B cell (primary cell): ENCODE results near the gene FANCI. TPM values are rescaled to one million over a fixed set of nuclear protein-coding genes. Genes with fewer than 3 reads are reported as not detected.

Experiments
- ATAC-seq: fragments of 200-7000 bp; cut with Tn5 transposase; one replicate; pipeline ENCODE4 v1.10.0; 2021; ENCODE audit warnings: low read depth, mild to moderate bottlenecking, moderate number of reproducible peaks, moderate library complexity
- CTCF ChIA-PET: fragments of 350-600 bp; sonication (Branson Sonifier 250); formaldehyde crosslinking; loops from one replicate; lab custom pipeline; 2021; ENCODE audit warnings: antibody characterized with exemption, inconsistent platforms; lab: Charles Lee
- POLR2A ChIA-PET: fragments of 350-600 bp; sonication (Branson Sonifier 250); formaldehyde crosslinking; loops from one replicate; lab custom pipeline; 2021; ENCODE audit warnings: antibody characterized with exemption; lab: Charles Lee
- DNase-seq: peaks from one replicate; pipeline ENCODE4 v3.0.0; 2013
- H2AFZ ChIP-seq: 2 replicates; pipeline ENCODE4 v1.6.1; 2012; ENCODE audit warnings: mild to moderate bottlenecking, low read depth, low read length; ENCODE audit not compliant: insufficient read depth, poor library complexity, severe bottlenecking
- H3K27ac ChIP-seq, 2 donors: 1 replicate in 1 of 2; 2 replicates in 1 of 2; pipeline ENCODE4 v1.5.1; 2012 to 2013; ENCODE audit warnings: low read length in 2 of 2, mild to moderate bottlenecking in 2 of 2, moderate library complexity in 1 of 2
- H3K27me3 ChIP-seq, 4 experiments: fragments of 200-600 bp in 1 of 4; sonication (generic) in 1 of 4; replicated peaks in 1 of 4; 1 replicate in 2 of 4; 2 replicates in 2 of 4; pipeline versions ENCODE4 v1.6.1 to v1.7.0; 2013 to 2016; ENCODE audit warnings: low read length in 3 of 4, mild to moderate bottlenecking in 2 of 4, mixed read lengths in 1 of 4, moderate library complexity in 1 of 4; ENCODE audit not compliant: insufficient read depth in 4 of 4, control insufficient read depth in 3 of 4; ENCODE audit errors: control extremely low read depth in 1 of 4
- H3K36me3 ChIP-seq, 2 experiments: replicated peaks in 1 of 2; 1 replicate in 1 of 2; 2 replicates in 1 of 2; pipeline versions ENCODE4 v1.6.1 to v1.7.1; 2013; ENCODE audit warnings: low read length in 1 of 2; ENCODE audit not compliant: insufficient read depth in 2 of 2, control insufficient read depth in 1 of 2; ENCODE audit errors: control extremely low read depth in 1 of 2, extremely low read depth in 1 of 2
- H3K4me1 ChIP-seq, 2 donors: fragments of 200-600 bp in 1 of 2; sonication (generic) in 1 of 2; 1 replicate in 1 of 2; 2 replicates in 1 of 2; pipeline versions ENCODE4 v1.5.1 to v1.6.1; 2013 to 2017; ENCODE audit warnings: low read length in 2 of 2; ENCODE audit not compliant: control insufficient read depth in 2 of 2, insufficient read depth in 2 of 2
- H3K4me2 ChIP-seq: replicated peaks from 2 replicates; pipeline ENCODE3; 2012; ENCODE audit warnings: mild to moderate bottlenecking, low read depth, low read length; ENCODE audit not compliant: poor library complexity, severe bottlenecking
- H3K4me3 ChIP-seq, 5 experiments: fragments of 200-600 bp in 1 of 5; sonication (generic) in 1 of 5; 1 replicate in 3 of 5; 2 replicates in 2 of 5; pipeline versions ENCODE4 v1.5.1 to v1.7.0; 2011 to 2016; ENCODE audit warnings: low read length in 4 of 5, mild to moderate bottlenecking in 4 of 5, low read depth in 2 of 5, control low read depth in 1 of 5, moderate library complexity in 1 of 5; ENCODE audit not compliant: insufficient read depth in 1 of 5; ENCODE audit errors: control extremely low read depth in 1 of 5, extremely low read depth in 1 of 5
- H3K79me2 ChIP-seq: fragments of 200-600 bp; sonication (generic); one replicate; pipeline ENCODE4 v1.6.0; 2016; ENCODE audit warnings: low read length; ENCODE audit not compliant: control insufficient read depth, insufficient read depth
- H3K9ac ChIP-seq: fragments of 200-600 bp; sonication (generic); 2 replicates; pipeline ENCODE4 v1.6.1; 2017; ENCODE audit warnings: mild to moderate bottlenecking, low read length, moderate library complexity
- H3K9me3 ChIP-seq, 3 donors: one replicate each; pipeline versions ENCODE4 v1.6.1 to v1.7.1; 2013; ENCODE audit warnings: low read length in 2 of 3; ENCODE audit not compliant: control insufficient read depth in 2 of 3, insufficient read depth in 1 of 3; ENCODE audit errors: control extremely low read depth in 1 of 3
- H4K20me1 ChIP-seq: 2 replicates; pipeline ENCODE4 v1.6.0; 2012; ENCODE audit warnings: mild to moderate bottlenecking, low read length; ENCODE audit not compliant: insufficient read depth, control insufficient read depth, poor library complexity, severe bottlenecking
- H3K27ac Mint-ChIP-seq: one replicate; pipeline ENCODE4 v1.8.0; 2021; ENCODE audit warnings: mixed read lengths
- H3K27me3 Mint-ChIP-seq: one replicate; pipeline ENCODE4 v1.8.0; 2021; ENCODE audit warnings: mixed read lengths
- H3K4me1 Mint-ChIP-seq: one replicate; pipeline ENCODE4 v1.8.0; 2021; ENCODE audit warnings: mixed read lengths
- H3K4me3 Mint-ChIP-seq: one replicate; pipeline ENCODE4 v1.8.0; 2021; ENCODE audit warnings: mixed read lengths
- H3K9me3 Mint-ChIP-seq: one replicate; pipeline ENCODE4 v1.8.0; 2022; ENCODE audit warnings: mixed read lengths; ENCODE audit not compliant: insufficient read depth
- CTCF ChIP-seq: fragments of 200-600 bp; IDR thresholded peaks from one replicate; pipeline ENCODE4 v1.8.0; 2022; ENCODE audit warnings: antibody characterized with exemption, mild to moderate bottlenecking
- EZH2 ChIP-seq: IDR thresholded peaks from 2 replicates; pipeline ENCODE4 v1.6.1; 2012; ENCODE audit warnings: borderline replicate concordance, low read depth, mild to moderate bottlenecking, moderate library complexity, low read length; ENCODE audit not compliant: insufficient read depth, poor library complexity, severe bottlenecking
- WGBS: methylation state at CpG from one replicate; pipeline ENCODE4 v1.1.5; 2013; ENCODE audit warnings: missing lambda C conversion rate; ENCODE audit not compliant: insufficient coverage; 5-methylcytosine and 5-hydroxymethylcytosine counted together
- intact Hi-C: fragments of 100-400 bp; cut with micrococcal nuclease; formaldehyde crosslinking; loops from one replicate; pipeline ENCODE4 v1.10.0; 2022
- polyA plus RNA-seq: library from polyadenylated mRNA; depleted of rRNA; stranded (reverse); fragments of >200 nt; gene quantifications from 2 replicates; pipeline ENCODE4 v1.2.3, GENCODE V29; 2012
- total RNA-seq, 2 donors: library from RNA; stranded (reverse); fragments of 120-200 nt in 1 of 2; gene quantifications; 1 replicate in 1 of 2; 2 replicates in 1 of 2; pipeline versions ENCODE4 v1.2.3 to v1.2.4, GENCODE V29; 2013 to 2022

FANCI gene
- total and polyA plus RNA-seq, 2 donors (not counting 1 experiment from before 2014, with no cell fraction given): 2.7 to 14.2 TPM

GRCh38 chr15:89303986-89304385, 60.2 kb downstream of the FANCI start:
- Histone ChIP-seq H3K4me2 (no peak overlapping the region), H3K9me3 (peaks cover 0 to under 1% (median 0%) of the 10 kb centered on the region in 3 donors), H3K4me3 (no peak overlapping the region), H4K20me1 (no peaks in the 10 kb centered on the region), H3K27me3 (no peaks in the 10 kb centered on the region), H3K4me1 (no peaks in the 10 kb centered on the region), H2AFZ (no peak overlapping the region), H3K36me3 (peaks cover 0 to 5% of the 10 kb centered on the region in 2 experiments), H3K79me2 (no peaks in the 10 kb centered on the region), H3K9ac (no peak overlapping the region), H3K27ac (no peak overlapping the region)
- CTCF ChIA-PET: no interaction called here
- ATAC-seq (no peak), DNase-seq (no peak)
- POLR2A ChIA-PET: no interaction called here
- intact Hi-C loops: no loop called here
- Mint-ChIP-seq H3K4me1 (no peaks in the 10 kb centered on the region), H3K9me3 (no peaks in the 10 kb centered on the region), H3K4me3 (no peak overlapping the region), H3K27me3 (no peaks in the 10 kb centered on the region), H3K27ac (no peak overlapping the region)
- no CpG with 5 or more reads among the region's 2 CpGs for WGBS
- no peak for TF ChIP-seq CTCF
- no peak for TF ChIP-seq EZH2

- Histone ChIP-seq H3K79me2 (no peaks in the 10 kb centered on the region), H3K4me1 (no peaks in the 10 kb centered on the region), H3K27me3 (no peaks in the 10 kb centered on the region), H3K36me3 (peaks cover 0 to 5% of the 10 kb centered on the region in 2 experiments), H4K20me1 (no peaks in the 10 kb centered on the region), H3K4me3 (no peak overlapping the region), H3K9me3 (no peaks in the 10 kb centered on the region), H3K4me2 (no peak overlapping the region), H3K9ac (no peak overlapping the region), H2AFZ (no peak overlapping the region), H3K27ac (no peak overlapping the region)
- no peak for ATAC-seq
- DNase-seq: no peak
- no peak overlapping the region for H3K4me3 Mint-ChIP-seq
- TF ChIP-seq EZH2 (no peak), CTCF (no peak)
- H3K27ac Mint-ChIP-seq: no peak overlapping the region
- H3K9me3 Mint-ChIP-seq: no peaks in the 10 kb centered on the region
- intact Hi-C loops: no loop called here
- no peaks in the 10 kb centered on the region for H3K27me3 Mint-ChIP-seq
- POLR2A ChIA-PET: no interaction called here
- H3K4me1 Mint-ChIP-seq: peaks cover 4% of the 10 kb centered on the region
- 100% methylated on average over 1 of the region's 3 CpGs for WGBS
- CTCF ChIA-PET: no interaction called here
Observed at GRCh38 chr15:89305395-89305794, 61.6 kb downstream of the FANCI start.
